ENCODE data around the gene CYP11A1. TPM values are rescaled to one million over a fixed set of nuclear protein-coding genes. Genes with fewer than 3 reads are reported as not detected.
A peak's percentile ranks its signal among the peaks of the same experiment; 100 is the strongest.
"Not testable (repeated sequence)": the region's sequence is repeated elsewhere in the genome, so short reads cannot be mapped to it uniquely, and the experiment has no call there.

CYP11A1 gene
- total and polyA plus RNA-seq, 2 experiments from 2014 or later, result 5.4 to 13.0 TPM

GRCh38 chr15:74393423-74393822, 26.0 kb upstream of the CYP11A1 start:
- Histone ChIP-seq H3K36me3 (no peaks in the 10 kb centered on the region), H3K4me1 (ENCODE audit: low read depth) (peaks cover 23% of the 10 kb centered on the region), H3K27me3 (no peaks in the 10 kb centered on the region), H3K4me3 (no peak overlapping the region), H3K27ac (no peak overlapping the region), H3K9me3 (ENCODE audit: low read depth) (no peaks in the 10 kb centered on the region)
- no peak for TF ChIP-seq CTCF (IDR thresholded peaks at IDR 0.05; ENCODE audit: low read depth, low read length)
- DNase-seq (ENCODE audit: low read depth in 1 of 2, low spot score in 1 of 2), result no peak

GRCh38 chr15:74392902-74393301, 25.5 kb upstream of the CYP11A1 start:
- Histone ChIP-seq H3K4me3 (no peak overlapping the region), H3K27ac (no peak overlapping the region)

GRCh38 chr15:74392451-74392830, 25.0 kb upstream of the CYP11A1 start:
- no peak for DNase-seq (ENCODE audit: low read depth in 1 of 2, low spot score in 1 of 2)
- no peak for TF ChIP-seq CTCF (IDR thresholded peaks at IDR 0.05; ENCODE audit: low read depth, low read length)
- no peak overlapping the region for H3K4me3 ChIP-seq
- H3K36me3 ChIP-seq, result no peaks in the 10 kb centered on the region
- H3K9me3 ChIP-seq (ENCODE audit: low read depth), result no peaks in the 10 kb centered on the region
- H3K27me3 ChIP-seq, result no peaks in the 10 kb centered on the region
- H3K27ac ChIP-seq, result no peak overlapping the region
- peaks cover 23% of the 10 kb centered on the region for H3K4me1 ChIP-seq (ENCODE audit: low read depth)

More at GRCh38 chr15:74392902-74393301, 25.5 kb upstream of the CYP11A1 start:
- DNase-seq (ENCODE audit: low read depth in 1 of 2, low spot score in 1 of 2), result no peak
- Histone ChIP-seq H3K27me3 (no peaks in the 10 kb centered on the region), H3K4me1 (ENCODE audit: low read depth) (peaks cover 23% of the 10 kb centered on the region), H3K36me3 (no peaks in the 10 kb centered on the region), H3K9me3 (ENCODE audit: low read depth) (no peaks in the 10 kb centered on the region)
- no peak for TF ChIP-seq CTCF (IDR thresholded peaks at IDR 0.05; ENCODE audit: low read depth, low read length)

GRCh38 chr15:74391582-74392450, 24.4 kb upstream of the CYP11A1 start:
- no peaks in the 10 kb centered on the region for H3K27me3 ChIP-seq
- no peak for TF ChIP-seq CTCF (IDR thresholded peaks at IDR 0.05; ENCODE audit: low read depth, low read length)
- DNase-seq (ENCODE audit: low read depth in 1 of 2, low spot score in 1 of 2), result no peak
- peaks cover 20% of the 10 kb centered on the region for H3K4me1 ChIP-seq (ENCODE audit: low read depth)
- no peaks in the 10 kb centered on the region for H3K9me3 ChIP-seq (ENCODE audit: low read depth)
- H3K27ac ChIP-seq, result no peak overlapping the region
- H3K36me3 ChIP-seq, result no peaks in the 10 kb centered on the region
- no peak overlapping the region for H3K4me3 ChIP-seq

- Histone ChIP-seq H3K4me3 (no peak overlapping the region), H3K9me3 (ENCODE audit: low read depth) (no peaks in the 10 kb centered on the region), H3K27me3 (no peaks in the 10 kb centered on the region), H3K27ac (no peak overlapping the region), H3K36me3 (no peaks in the 10 kb centered on the region), H3K4me1 (ENCODE audit: low read depth) (peaks cover 13% of the 10 kb centered on the region)
- DNase-seq (ENCODE audit: low read depth in 1 of 2, low spot score in 1 of 2), result no peak
- TF ChIP-seq CTCF (IDR thresholded peaks at IDR 0.05; ENCODE audit: low read depth, low read length), result no peak
Measured at GRCh38 chr15:74390647-74391288, 23.3 kb upstream of the CYP11A1 start.

GRCh38 chr15:74390049-74390646, 22.7 kb upstream of the CYP11A1 start:
- H3K27ac ChIP-seq, result peak overlapping the region; percentile 54
- H3K4me1 ChIP-seq (ENCODE audit: low read depth), result peaks cover 17% of the 10 kb centered on the region
- not testable (repeated sequence) for H3K27me3 ChIP-seq

More at GRCh38 chr15:74390049-74390646, 22.7 kb upstream of the CYP11A1 start:
- DNase-seq (ENCODE audit: low read depth in 1 of 2, low spot score in 1 of 2); H3K9me3 ChIP-seq (ENCODE audit: low read depth); H3K4me3 ChIP-seq; H3K36me3 ChIP-seq: not testable (repeated sequence)
